A549 (cell line): Measurements from ENCODE around the gene PAIP2B. TPM values are rescaled to one million over a fixed set of nuclear protein-coding genes. Genes with fewer than 3 reads are reported as not detected.

Experiments used
- ATAC-seq, 2 experiments: fragments of 200-7000 bp in 1 of 2; fragments of >200 bp in 1 of 2; cut with Nextera tagmentation in 1 of 2; cut with Tn5 transposase in 1 of 2; 3 replicates each; pipeline versions ENCODE4 v1.8.0 to v1.9.1; 2018 to 2020; ENCODE audit warnings: mild to moderate bottlenecking in 1 of 2, moderate library complexity in 1 of 2
- CTCF ChIA-PET: fragments of 300-600 bp; sonication (Branson Sonifier 250); formaldehyde crosslinking; extraction: SDS; loops from one replicate; lab custom pipeline; 2021; ENCODE audit warnings: antibody characterized with exemption, inconsistent platforms; lab: Yijun Ruan, JAX
- POLR2A ChIA-PET: fragments of 350-600 bp; formaldehyde crosslinking; extraction: SDS; loops from one replicate; lab custom pipeline; 2021; ENCODE audit warnings: antibody characterized with exemption, inconsistent platforms; lab: Yijun Ruan, JAX
- DNase-seq, 2 experiments: peaks; one replicate each; pipeline versions ENCODE4 v3.0.0 to v3.0.0-alpha.2; 2011 to 2016; ENCODE audit warnings: low read depth in 1 of 2, low spot score in 1 of 2
- FAIRE-seq: peaks from 2 replicates; lab custom pipeline; 2011; peaks lifted over from hg19 to GRCh38; lab: Jason Lieb, UNC
- H3K27ac ChIP-seq, 2 experiments: fragments of >200 bp; sonication (Bioruptor Twin); formaldehyde crosslinking; 3 replicates each; pipeline ENCODE4 v1.5.1; 2016 to 2017
- H3K4me1 ChIP-seq: fragments of >200 bp; sonication (Bioruptor Twin); formaldehyde crosslinking; 3 replicates; pipeline ENCODE4 v1.6.1; 2016
- H3K4me2 ChIP-seq: fragments of >200 bp; sonication (Bioruptor Twin); formaldehyde crosslinking; 3 replicates; pipeline ENCODE4 v1.6.1; 2016
- H3K4me3 ChIP-seq: fragments of >200 bp; sonication (Bioruptor Twin); formaldehyde crosslinking; 3 replicates; pipeline ENCODE4 v1.5.1; 2016
- H3K9me3 ChIP-seq: fragments of >200 bp; sonication (Bioruptor Twin); formaldehyde crosslinking; 3 replicates; pipeline ENCODE4 v1.6.1; 2016
- CEBPB ChIP-seq, 2 experiments: fragments of >200 bp in 1 of 2; sonication (Bioruptor Twin) in 1 of 2; formaldehyde crosslinking in 1 of 2; IDR thresholded peaks; 2 replicates each; pipeline ENCODE4 v1.6.1; 2012 to 2016
- CHD4 ChIP-seq: fragments of 200-600 bp; sonication (generic); IDR thresholded peaks from 2 replicates; pipeline ENCODE4 v1.6.1; 2016; ENCODE audit warnings: antibody characterized with exemption, mild to moderate bottlenecking, borderline replicate concordance
- FOXS1 ChIP-seq: fragments of 250-450 bp; sonication (Bioruptor Pico); IDR thresholded peaks from 2 replicates; pipeline ENCODE4 v1.5.0; 2020; ENCODE audit warnings: mild to moderate bottlenecking, moderate library complexity
- HDAC2 ChIP-seq: fragments of 200-600 bp; sonication (generic); IDR thresholded peaks from 2 replicates; pipeline ENCODE4 v1.6.1; 2016
- JUN ChIP-seq, 2 experiments: fragments of >200 bp; sonication (Bioruptor Twin); formaldehyde crosslinking; IDR thresholded peaks; 2 replicates in 1 of 2; 3 replicates in 1 of 2; pipeline ENCODE4 v1.6.1; 2016 to 2017
- MAFK ChIP-seq: fragments of 450-650 bp; IDR thresholded peaks from 2 replicates; pipeline ENCODE4 v1.6.1; 2014; ENCODE audit not compliant: partially characterized antibody
- MYC ChIP-seq: IDR thresholded peaks from 2 replicates; pipeline ENCODE4 v1.6.1; 2012; ENCODE audit warnings: mild to moderate bottlenecking, inconsistent platforms, low read length, improper control_type of control experiment, borderline replicate concordance
- NFE2L2 ChIP-seq: fragments of 150-350 bp; conservative IDR thresholded peaks from 2 replicates; pipeline ENCODE4 v1.6.1; 2014; ENCODE audit warnings: low read length
- PHF8 ChIP-seq: fragments of 200-600 bp; sonication (generic); IDR thresholded peaks from 2 replicates; pipeline ENCODE4 v1.6.1; 2016; ENCODE audit warnings: low read depth, mild to moderate bottlenecking, antibody characterized with exemption, moderate library complexity, borderline replicate concordance
- POLR2A ChIP-seq: IDR thresholded peaks from 2 replicates; pipeline ENCODE4 v1.6.1; 2012; ENCODE audit warnings: mild to moderate bottlenecking, low read length
- RFX5 ChIP-seq: fragments of 450-650 bp; IDR thresholded peaks from 2 replicates; pipeline ENCODE4 v1.7.1; 2014; ENCODE audit warnings: antibody characterized with exemption, mild to moderate bottlenecking, moderate library complexity
- RNF2 ChIP-seq: fragments of 200-600 bp; sonication (generic); IDR thresholded peaks from 2 replicates; pipeline ENCODE4 v1.6.1; 2016; ENCODE audit warnings: low read depth, mild to moderate bottlenecking, antibody characterized with exemption, moderate library complexity, borderline replicate concordance
- WGBS: methylation state at CpG from one replicate; pipeline ENCODE4 v1.1.6; 2017; ENCODE audit errors: missing lambda C conversion rate; 5-methylcytosine and 5-hydroxymethylcytosine counted together
- polyA minus RNA-seq: library from RNA; depleted of rRNA, polyadenylated mRNA; stranded (reverse); fragments of >200 nt; gene quantifications from 2 replicates; pipeline ENCODE4 v1.2.3, GENCODE V29; 2011; rRNA and poly(A)+ RNA removed
- polyA plus RNA-seq, 4 experiments: library from polyadenylated mRNA; depleted of rRNA in 3 of 4; stranded (reverse); fragments of >200 nt; fragmentation: RNase III in 1 of 4; extraction: RNeasy Plus Mini Kit Qiagen cat#74134 plus additional on column Dnase treatment in 1 of 4; gene quantifications; 2 replicates in 3 of 4; 3 replicates in 1 of 4; pipeline ENCODE4 v1.2.3, GENCODE V29; 2011 to 2017
- TF ChIP-seq, protein P1 (sequence below): IDR thresholded peaks from 2 replicates; pipeline ENCODE4 v1.6.1; 2012; ENCODE audit warnings: low read depth, borderline replicate concordance
- TF ChIP-seq, protein P2 (sequence below): IDR thresholded peaks from 2 replicates; pipeline ENCODE4 v1.6.1; 2012

PAIP2B gene, protein sequence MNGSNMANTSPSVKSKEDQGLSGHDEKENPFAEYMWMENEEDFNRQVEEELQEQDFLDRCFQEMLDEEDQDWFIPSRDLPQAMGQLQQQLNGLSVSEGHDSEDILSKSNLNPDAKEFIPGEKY
- polyA plus RNA-seq (2011; rRNA removed) (0.84 and 0.94 TPM in 2 replicates), polyA plus RNA-seq (2017; fragmentation: RNase III; extraction: RNeasy Plus Mini Kit Qiagen cat#74134 plus additional on column Dnase treatment) (0.54 to 0.70 TPM (median 0.61 TPM) in 3 replicates), polyA minus RNA-seq (0.63 and 0.66 TPM in 2 replicates)
- polyA plus RNA-seq (2012; cell fraction: cytosol; rRNA removed): 0.19 and 0.21 TPM in 2 replicates
- 0.05 and 0.13 TPM in 2 replicates for polyA plus RNA-seq (2012; cell fraction: nucleus; rRNA removed)

DNA sequence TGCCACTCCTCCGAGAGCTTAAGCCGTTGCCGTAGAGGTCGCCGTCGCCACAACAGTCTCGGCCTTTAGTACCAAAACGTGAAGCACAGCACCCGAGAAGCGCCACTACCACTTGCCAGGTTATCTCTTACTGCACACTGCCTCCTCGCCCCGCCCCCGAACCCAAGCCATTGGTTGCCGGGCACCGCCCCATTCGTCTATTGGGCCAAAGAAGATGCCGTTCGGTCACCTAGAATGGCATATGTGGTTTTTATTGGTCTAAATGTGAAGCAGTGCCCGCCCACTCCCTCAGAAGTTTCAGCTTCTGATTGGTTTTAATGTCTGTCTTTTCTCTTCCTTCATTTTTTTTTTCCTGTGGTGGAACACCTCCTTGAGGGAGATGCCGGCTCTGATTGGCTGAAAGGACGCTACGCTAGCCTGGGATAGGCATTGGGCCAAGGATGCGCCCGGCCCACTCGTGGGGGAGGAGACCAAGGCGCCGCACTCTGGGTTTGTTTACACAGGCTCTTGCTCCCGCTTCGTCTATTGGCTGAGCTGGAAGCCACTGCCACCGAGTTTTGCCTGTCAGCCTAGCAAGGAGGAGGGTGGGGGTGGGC is at the start of gene PAIP2B:
PAIP2B (minus strand) TSS at position 139 of the 596 bp plus-strand sequence. CDS start 24,514 bp downstream, outside the sequence.
- peak within 1 kb of the TSS; percentile 65 to 87 for H3K27ac ChIP-seq
- peak; percentile 36 for FAIRE-seq
- H3K4me3 ChIP-seq: peak within 1 kb of the TSS; percentile 90
- DNase-seq: peak; percentile 93 to 100
- peak within 1 kb of the TSS; percentile 99 for H3K4me2 ChIP-seq
- peaks cover 10% of the 10 kb centered on the region; the same call in 2 of the 3 replicates for H3K9me3 ChIP-seq
- peak; percentile 94 to 96 for ATAC-seq
- under 1% methylated on average over 30 of the region's 30 CpGs for WGBS
- 0 out of 2 replicates have a peak, but pooled peaks have one; percentile 27 for TF ChIP-seq MYC
- TF ChIP-seq RFX5: peak; percentile 96
- TF ChIP-seq, protein P1, sequence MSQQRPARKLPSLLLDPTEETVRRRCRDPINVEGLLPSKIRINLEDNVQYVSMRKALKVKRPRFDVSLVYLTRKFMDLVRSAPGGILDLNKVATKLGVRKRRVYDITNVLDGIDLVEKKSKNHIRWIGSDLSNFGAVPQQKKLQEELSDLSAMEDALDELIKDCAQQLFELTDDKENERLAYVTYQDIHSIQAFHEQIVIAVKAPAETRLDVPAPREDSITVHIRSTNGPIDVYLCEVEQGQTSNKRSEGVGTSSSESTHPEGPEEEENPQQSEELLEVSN: peak; percentile 76; the same call in 1 of the 2 replicates
- TF ChIP-seq NFE2L2: no peak
- peak; percentile 42 for TF ChIP-seq POLR2A
- TF ChIP-seq, protein P2, sequence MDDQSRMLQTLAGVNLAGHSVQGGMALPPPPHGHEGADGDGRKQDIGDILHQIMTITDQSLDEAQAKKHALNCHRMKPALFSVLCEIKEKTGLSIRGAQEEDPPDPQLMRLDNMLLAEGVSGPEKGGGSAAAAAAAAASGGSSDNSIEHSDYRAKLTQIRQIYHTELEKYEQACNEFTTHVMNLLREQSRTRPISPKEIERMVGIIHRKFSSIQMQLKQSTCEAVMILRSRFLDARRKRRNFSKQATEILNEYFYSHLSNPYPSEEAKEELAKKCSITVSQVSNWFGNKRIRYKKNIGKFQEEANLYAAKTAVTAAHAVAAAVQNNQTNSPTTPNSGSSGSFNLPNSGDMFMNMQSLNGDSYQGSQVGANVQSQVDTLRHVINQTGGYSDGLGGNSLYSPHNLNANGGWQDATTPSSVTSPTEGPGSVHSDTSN: peak; percentile 59
- ChIA-PET POLR2A (interaction anchor here (0.6 to 1.8 kb wide), 9 partner anchors 9 to 159 kb away, joined by 3 to 12 read pairs (median 3); partner anchors contain the start of genes MPHOSPH10 and ZNF638), CTCF (interaction anchor here (0.9 to 3.3 kb wide), 10 partner anchors 9 to 283 kb away, joined by 3 to 14 read pairs (median 4); partner anchors contain the start of gene ZNF638)
- H3K4me1 ChIP-seq: peaks cover 5% of the 10 kb centered on the region; the same call in 1 of the 3 replicates

DNA sequence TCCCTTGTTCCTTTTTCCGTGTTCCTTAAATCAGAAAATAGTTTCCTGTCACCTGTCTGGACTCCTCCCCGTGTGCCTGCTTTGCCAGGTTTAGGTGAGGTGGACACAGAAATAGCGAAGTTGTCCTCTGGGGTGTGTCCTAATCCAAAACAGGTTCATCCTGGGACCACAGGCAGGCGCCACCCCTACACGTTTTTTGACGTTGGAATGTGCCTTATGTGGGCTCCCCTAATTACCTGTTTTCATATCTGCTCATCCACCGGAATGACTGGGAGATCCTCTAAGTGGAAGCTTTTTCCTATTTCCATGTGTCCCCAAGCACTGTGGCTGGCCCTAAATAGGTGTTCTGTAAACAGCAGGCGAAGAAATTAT is 49.0 kb upstream of the PAIP2B start:
- 18% methylated on average over 8 of the region's 8 CpGs for WGBS
- Histone ChIP-seq H3K4me3 (peak overlapping the region; percentile 50), H3K9me3 (peaks cover 12% of the 10 kb centered on the region)
- CTCF ChIA-PET: interaction anchor here (0.8 to 2.5 kb wide), 11 partner anchors 15 to 236 kb away, joined by 3 to 13 read pairs (median 5); partner anchors contain the start of gene ZNF638
- no peak for FAIRE-seq
- TF ChIP-seq RNF2 (0 out of 2 replicates have a peak, but pooled peaks have one; percentile 5), PHF8 (no peak)
- TF ChIP-seq, all 56 proteins: peak for 1
- Histone ChIP-seq H3K4me2 (peak overlapping the region; percentile 88), H3K27ac (peak overlapping the region in 1 of 2 experiments; percentile 20; a peak in 1 of 6 replicates), H3K4me1 (peaks cover 5% of the 10 kb centered on the region; the same call in 1 of the 3 replicates)
- DNase-seq (no peak), ATAC-seq (no peak; a peak in 1 of 6 replicates)
- POLR2A ChIA-PET: interaction anchor here (0.6 to 2.3 kb wide), 5 partner anchors 9 to 56 kb away, joined by 3 to 9 read pairs (median 4); partner anchors contain the start of genes PAIP2B and ZNF638

DNA sequence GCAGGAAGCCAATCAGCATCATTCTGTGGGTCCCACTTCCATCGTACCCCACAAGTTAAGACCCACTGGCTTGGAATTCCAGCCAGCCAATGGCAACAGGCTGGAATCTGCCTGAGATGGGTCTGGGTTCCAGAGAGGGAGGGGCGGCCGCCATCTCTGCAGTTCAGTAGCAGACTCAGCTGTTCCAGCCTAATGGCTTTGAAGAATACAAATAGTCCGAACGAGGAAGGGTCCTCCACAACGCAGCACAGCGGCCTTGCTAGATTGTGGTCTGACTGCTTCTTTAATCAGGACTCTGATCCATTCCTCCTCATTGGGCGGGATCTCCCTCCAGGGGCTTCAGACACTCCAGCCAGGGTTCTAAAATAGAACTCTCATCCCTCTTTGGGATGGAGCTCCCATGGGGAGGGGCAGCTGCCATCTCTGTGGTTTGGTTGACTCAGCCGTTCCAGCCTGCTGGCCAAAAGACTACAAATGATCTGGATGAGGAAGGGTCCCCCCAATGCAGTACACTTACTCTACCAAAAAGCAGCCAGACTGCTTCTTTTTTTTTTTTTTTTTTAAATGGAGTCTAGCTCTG is 42.7 kb upstream of the PAIP2B start:
- DNase-seq: no peak
- no peak overlapping the region for H3K27ac ChIP-seq
- FAIRE-seq: no peak
- 60% methylated on average over 9 of the region's 9 CpGs for WGBS
- H3K4me1 ChIP-seq: no peaks in the 10 kb centered on the region
- no peak for ATAC-seq
- TF ChIP-seq HDAC2 (no peak), RFX5 (no peak), JUN (IDR thresholded peaks at IDR 0.05) (no peak), FOXS1 (no peak), CHD4 (no peak)
- H3K9me3 ChIP-seq: peaks cover 6% of the 10 kb centered on the region; the same call in 1 of the 3 replicates
- no peak overlapping the region for H3K4me2 ChIP-seq
- H3K4me3 ChIP-seq: no peak overlapping the region
- POLR2A ChIA-PET: no interaction called here
- CTCF ChIA-PET: interaction anchor here (0.6 to 2.3 kb wide), 5 partner anchors 8 to 142 kb away, joined by 3 to 6 read pairs (median 5); no protein-coding TSS in a partner anchor

DNA sequence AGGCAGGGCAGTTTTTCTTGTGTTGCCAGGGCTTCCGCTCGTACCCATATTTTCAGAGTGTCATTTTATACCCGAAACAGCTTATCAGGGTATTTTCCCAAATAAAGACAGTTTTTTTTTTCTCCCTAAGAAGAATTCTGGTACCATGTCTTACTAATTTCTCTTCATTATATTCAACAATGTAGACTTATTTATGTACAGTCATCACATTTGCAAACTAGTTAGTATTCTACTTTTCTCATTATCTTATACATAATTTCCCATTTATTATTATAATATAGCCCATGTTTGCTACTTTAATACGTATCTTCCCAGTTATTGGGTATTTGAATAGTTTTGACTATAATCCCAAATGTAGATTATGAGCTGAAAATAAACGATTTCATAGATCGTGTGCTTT is 36.5 kb upstream of the PAIP2B start:
- POLR2A ChIA-PET: interaction anchor here (0.7 kb wide), 1 partner anchor 1652 kb away, joined by 3 read pairs; no protein-coding TSS in a partner anchor
- H3K9me3 ChIP-seq: no peaks in the 10 kb centered on the region
- TF ChIP-seq MAFK (peak; percentile 67), CEBPB (IDR thresholded peaks at IDR 0.05) (no peak)
- no peak overlapping the region for H3K4me2 ChIP-seq
- DNase-seq (no peak), FAIRE-seq (no peak), ATAC-seq (no peak)
- WGBS: 43% methylated on average over 6 of the region's 6 CpGs
- CTCF ChIA-PET: interaction anchor here (1.6 to 2.6 kb wide), 2 partner anchors 41 to 106 kb away, joined by 4 to 7 read pairs; no protein-coding TSS in a partner anchor
- H3K4me1 ChIP-seq: no peaks in the 10 kb centered on the region
- H3K4me3 ChIP-seq: no peak overlapping the region
- H3K27ac ChIP-seq: no peak overlapping the region
